ENCODE results near the gene DPH7. TPM values are rescaled to one million over a fixed set of nuclear protein-coding genes. Genes with fewer than 3 reads are reported as not detected.
"Not testable (repeated sequence)": the region's sequence is repeated elsewhere in the genome, so short reads cannot be mapped to it uniquely, and the experiment has no call there.

DPH7 gene
- total RNA-seq, 1 donor from 2014 or later: 51.7 TPM

GRCh38 chr9:137542486-137542885 is 36.2 kb downstream of the DPH7 start:
- no peaks in the 10 kb centered on the region for H3K27me3 Mint-ChIP-seq
- intact Hi-C loops (cut with micrococcal nuclease): no loop called here
- no peak for DNase-seq
- H3K27ac Mint-ChIP-seq: no peak overlapping the region
- H3K9me3 Mint-ChIP-seq: no peaks in the 10 kb centered on the region
- peaks cover 14% of the 10 kb centered on the region for H3K4me1 Mint-ChIP-seq
- H3K36me3 Mint-ChIP-seq (ENCODE audit: low read depth): peaks cover 3% of the 10 kb centered on the region
- H3K4me3 Mint-ChIP-seq: no peak overlapping the region

DNA sequence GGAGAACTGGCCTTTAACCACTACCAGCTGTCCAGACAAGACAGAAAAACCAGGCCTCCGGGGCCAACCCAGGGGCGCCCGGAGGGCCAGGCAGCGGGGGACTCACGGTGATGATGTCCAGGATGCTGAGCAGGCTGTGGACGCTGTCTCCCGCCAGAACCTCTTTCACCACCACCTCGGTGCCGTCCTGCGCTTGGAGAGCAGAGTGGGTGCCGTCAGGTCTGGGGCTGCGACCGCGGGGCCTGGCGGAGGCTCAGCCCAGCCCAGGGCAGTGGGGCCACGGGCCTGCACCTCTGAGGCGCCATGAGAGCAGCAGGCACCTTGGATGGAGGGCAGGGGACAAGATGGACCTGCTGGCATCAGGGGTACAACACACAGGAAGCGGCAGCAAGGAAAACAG is 38.2 kb downstream of the DPH7 start:
- no peak for DNase-seq
- intact Hi-C loops (cut with micrococcal nuclease): no loop called here
- no peaks in the 10 kb centered on the region for H3K27me3 Mint-ChIP-seq
- peaks cover 8% of the 10 kb centered on the region for H3K9me3 Mint-ChIP-seq
- peaks cover 14% of the 10 kb centered on the region for H3K36me3 Mint-ChIP-seq (ENCODE audit: low read depth)
- no peak overlapping the region for H3K4me3 Mint-ChIP-seq
- H3K4me1 Mint-ChIP-seq: peaks cover 21% of the 10 kb centered on the region
- H3K27ac Mint-ChIP-seq: no peak overlapping the region

DNA sequence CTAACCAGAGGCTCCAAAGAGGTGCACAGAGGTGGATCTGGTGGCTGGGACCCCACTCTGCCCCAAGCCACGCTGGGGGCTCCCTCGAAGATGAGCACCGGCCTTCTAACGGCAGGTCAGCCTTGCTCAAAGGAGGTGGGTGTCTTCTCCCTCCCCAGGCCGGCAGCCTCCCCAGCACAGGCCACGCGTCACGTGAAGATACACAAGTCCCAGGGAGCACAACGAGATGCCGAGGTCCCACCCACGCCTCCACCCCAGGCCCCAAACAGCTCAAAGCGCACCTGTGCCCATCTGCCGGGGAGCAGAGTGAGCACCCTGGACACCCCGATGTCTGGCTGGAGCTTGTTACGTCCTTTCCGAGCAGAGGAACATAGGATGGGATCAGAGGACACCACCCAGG is 40.7 kb downstream of the DPH7 start:
- Mint-ChIP-seq H3K36me3 (ENCODE audit: low read depth) (peaks cover 16% of the 10 kb centered on the region), H3K27me3 (no peaks in the 10 kb centered on the region), H3K4me1 (peaks cover 23% of the 10 kb centered on the region), H3K4me3 (no peak overlapping the region), H3K9me3 (peaks cover 8% of the 10 kb centered on the region), H3K27ac (no peak overlapping the region)
- intact Hi-C loops (cut with micrococcal nuclease): no loop called here
- no peak for DNase-seq

- intact Hi-C loops (cut with micrococcal nuclease); DNase-seq: not testable (repeated sequence)
Measured at GRCh38 chr9:137536594-137537131, 42.1 kb downstream of the DPH7 start.

GRCh38 chr9:137535120-137535428 is 43.7 kb downstream of the DPH7 start:
- peaks cover 8% of the 10 kb centered on the region for H3K9me3 Mint-ChIP-seq
- H3K4me3 Mint-ChIP-seq: peak overlapping the region; percentile 8
- H3K4me1 Mint-ChIP-seq: peaks cover 28% of the 10 kb centered on the region

More at GRCh38 chr9:137536594-137537131, 42.1 kb downstream of the DPH7 start:
- Mint-ChIP-seq H3K27ac (peak overlapping the region; percentile 73), H3K4me3 (peak overlapping the region; percentile 18), H3K36me3 (ENCODE audit: low read depth) (peaks cover 16% of the 10 kb centered on the region), H3K4me1 (peaks cover 23% of the 10 kb centered on the region)
- H3K27me3 Mint-ChIP-seq, H3K9me3 Mint-ChIP-seq: not testable (repeated sequence)

DNA sequence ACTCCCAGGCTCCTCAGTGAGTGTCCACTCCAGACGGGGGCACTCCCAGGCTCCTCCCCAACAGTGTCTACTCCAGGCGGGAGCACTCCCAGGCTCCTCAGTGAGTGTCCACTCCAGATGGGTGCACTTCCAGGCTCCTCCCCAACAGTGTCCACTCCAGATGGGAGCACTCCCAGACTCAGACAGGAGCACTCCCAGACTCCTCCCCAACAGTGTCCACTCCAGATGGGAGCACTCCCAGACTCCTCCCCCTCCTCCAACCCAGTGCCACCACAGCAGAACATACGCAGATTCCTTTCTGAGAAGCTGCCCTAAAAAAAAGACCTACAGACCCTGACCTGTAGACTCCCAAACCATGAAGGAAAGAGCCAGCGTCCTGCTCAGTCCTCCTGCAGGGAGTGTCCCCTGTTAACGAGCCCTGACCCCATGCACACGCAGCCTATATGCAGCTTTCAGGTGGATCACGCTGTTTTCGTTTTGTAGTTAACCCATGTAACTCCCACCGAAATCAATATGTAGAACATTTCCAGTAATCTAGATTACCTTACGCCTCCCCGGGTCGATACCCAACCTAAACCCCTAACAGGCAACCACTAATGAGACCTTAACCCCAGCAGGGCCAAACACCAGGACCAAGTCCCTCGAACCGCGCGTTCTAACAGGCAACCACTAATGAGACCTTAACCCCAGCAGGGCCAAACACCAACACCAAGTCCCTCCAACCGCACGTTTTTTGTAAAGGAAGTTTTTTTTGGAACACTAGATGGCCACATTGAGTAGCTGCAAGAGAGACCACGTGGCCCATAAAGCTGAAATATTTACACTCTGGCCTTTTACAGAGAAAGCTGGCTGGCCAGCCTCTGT is 44.2 kb downstream of the DPH7 start:
- intact Hi-C loops (cut with micrococcal nuclease): loop anchor here (2.0 kb wide), 1 partner anchor 16 kb away; the partner anchor contains the start of genes MRPL41 and PNPLA7
- Mint-ChIP-seq H3K4me3 (no peak overlapping the region), H3K9me3 (peaks cover 8% of the 10 kb centered on the region), H3K27me3 (no peaks in the 10 kb centered on the region), H3K27ac (peak overlapping the region; percentile 70), H3K36me3 (ENCODE audit: low read depth) (peaks cover 16% of the 10 kb centered on the region), H3K4me1 (peaks cover 28% of the 10 kb centered on the region)
- peak; percentile 76 for DNase-seq

More at GRCh38 chr9:137535120-137535428, 43.7 kb downstream of the DPH7 start:
- Mint-ChIP-seq H3K36me3 (ENCODE audit: low read depth) (peaks cover 16% of the 10 kb centered on the region), H3K27ac (peak overlapping the region; percentile 70), H3K27me3 (no peaks in the 10 kb centered on the region)
- intact Hi-C loops (cut with micrococcal nuclease): loop anchor here (2.0 kb wide), 1 partner anchor 16 kb away; the partner anchor contains the start of genes MRPL41 and PNPLA7
- DNase-seq: no peak

DNA sequence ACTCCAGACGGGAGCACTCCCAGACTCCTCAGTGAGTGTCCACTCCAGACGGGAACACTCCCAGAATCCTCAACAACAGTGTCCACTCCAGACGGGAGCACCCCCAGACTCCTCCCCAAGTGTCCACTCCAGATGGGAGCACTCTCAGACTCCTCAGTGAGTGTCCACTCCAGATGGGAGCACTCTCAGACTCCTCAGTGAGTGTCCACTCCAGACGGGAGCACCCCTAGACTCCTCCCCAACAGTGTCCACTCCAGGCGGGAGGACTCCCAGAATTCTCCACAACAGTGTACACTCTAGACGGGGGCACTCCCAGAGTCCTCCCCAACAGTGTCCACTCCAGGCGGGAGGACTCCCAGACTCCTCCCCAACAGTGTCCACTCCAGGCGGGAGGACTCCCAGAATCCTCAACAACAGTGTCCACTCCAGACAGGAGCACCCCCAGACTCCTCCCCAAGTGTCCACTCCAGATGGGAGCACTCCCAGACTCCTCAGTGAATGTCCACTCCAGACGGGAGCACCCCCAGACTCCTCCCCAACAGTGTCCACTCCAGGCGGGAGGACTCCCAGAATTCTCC is 45.7 kb downstream of the DPH7 start:
- H3K27ac Mint-ChIP-seq; H3K27me3 Mint-ChIP-seq; H3K4me3 Mint-ChIP-seq; intact Hi-C loops (cut with micrococcal nuclease); DNase-seq; H3K9me3 Mint-ChIP-seq: not testable (repeated sequence)
- Mint-ChIP-seq H3K4me1 (peaks cover 30% of the 10 kb centered on the region), H3K36me3 (ENCODE audit: low read depth) (peaks cover 16% of the 10 kb centered on the region)

DNA sequence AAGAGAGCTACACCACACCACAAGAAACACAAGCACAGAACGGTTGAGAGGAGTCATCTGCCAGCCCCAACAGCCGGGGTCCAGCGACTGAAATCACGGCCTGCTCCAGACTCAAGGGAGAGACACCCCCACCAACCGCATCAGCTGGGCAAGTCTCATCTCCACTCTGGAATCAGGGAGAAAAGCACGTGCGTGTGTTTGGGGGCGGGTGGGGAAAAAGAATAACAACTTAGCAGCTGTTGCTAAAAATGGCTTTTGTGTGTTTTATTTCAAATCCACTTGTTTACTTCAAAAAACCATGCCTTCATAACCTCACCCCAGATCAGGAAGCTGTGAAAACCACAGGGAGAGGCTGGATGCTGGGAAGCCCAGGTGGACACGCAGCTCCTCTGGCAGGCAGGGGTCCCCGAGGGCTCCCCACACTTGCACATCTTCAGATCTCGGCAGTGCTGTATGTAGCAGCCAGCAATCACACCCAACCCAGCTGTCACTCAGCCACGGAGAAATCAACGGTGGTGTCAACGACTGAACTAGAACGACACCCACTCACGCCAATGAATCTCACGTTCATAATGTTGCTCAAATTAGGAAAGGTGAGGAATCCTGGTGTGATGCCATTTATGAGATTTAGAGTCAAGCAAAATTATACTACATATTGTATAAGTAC is 47.5 kb downstream of the DPH7 start:
- Mint-ChIP-seq H3K27me3 (peaks cover 6% of the 10 kb centered on the region), H3K9me3 (peaks cover 3% of the 10 kb centered on the region), H3K27ac (no peak overlapping the region), H3K4me1 (peaks cover 22% of the 10 kb centered on the region), H3K36me3 (ENCODE audit: low read depth) (peaks cover 4% of the 10 kb centered on the region), H3K4me3 (no peak overlapping the region)
- no peak for DNase-seq
- intact Hi-C loops (cut with micrococcal nuclease): no loop called here

DNA sequence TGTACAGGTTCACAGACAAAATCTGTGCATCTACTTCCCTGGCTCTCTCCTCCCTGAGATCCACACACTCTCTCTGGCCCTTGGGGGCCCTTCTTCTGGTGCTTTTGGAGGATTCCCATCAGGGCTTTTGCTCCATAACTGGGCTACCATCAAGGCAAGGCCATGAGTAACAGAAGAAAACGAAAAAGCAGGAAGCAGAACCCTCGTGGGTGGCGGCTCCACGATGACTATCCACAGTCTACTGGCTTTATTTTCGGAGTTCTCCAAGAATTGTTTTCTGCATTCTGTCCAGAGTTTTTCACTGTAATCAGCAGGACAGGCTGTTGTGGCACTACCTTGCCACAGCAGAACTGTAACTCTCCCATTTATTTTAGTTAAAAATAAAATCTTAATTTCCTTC is 48.4 kb downstream of the DPH7 start:
- Mint-ChIP-seq H3K4me3 (no peak overlapping the region), H3K27ac (no peak overlapping the region), H3K36me3 (ENCODE audit: low read depth) (peaks cover 2% of the 10 kb centered on the region), H3K27me3 (peaks cover 6% of the 10 kb centered on the region), H3K4me1 (peaks cover 20% of the 10 kb centered on the region), H3K9me3 (no peaks in the 10 kb centered on the region)
- intact Hi-C loops (cut with micrococcal nuclease): no loop called here
- no peak for DNase-seq

GRCh38 chr9:137524981-137525317 is 53.8 kb downstream of the DPH7 start:
- H3K27me3 Mint-ChIP-seq: peaks cover 6% of the 10 kb centered on the region
- intact Hi-C loops (cut with micrococcal nuclease): loop anchor here (10.0 kb wide), 1 partner anchor 230 kb away; no protein-coding TSS in a partner anchor

GRCh38 chr9:137524161-137524980 is 54.4 kb downstream of the DPH7 start:
- intact Hi-C loops (cut with micrococcal nuclease): loop anchor here (10.0 kb wide), 1 partner anchor 230 kb away; no protein-coding TSS in a partner anchor

More at GRCh38 chr9:137524981-137525317, 53.8 kb downstream of the DPH7 start:
- H3K9me3 Mint-ChIP-seq: no peaks in the 10 kb centered on the region
- H3K4me1 Mint-ChIP-seq: peaks cover 10% of the 10 kb centered on the region
- H3K4me3 Mint-ChIP-seq: no peak overlapping the region
- H3K36me3 Mint-ChIP-seq (ENCODE audit: low read depth): no peaks in the 10 kb centered on the region
- H3K27ac Mint-ChIP-seq: no peak overlapping the region
- no peak for DNase-seq

DNA sequence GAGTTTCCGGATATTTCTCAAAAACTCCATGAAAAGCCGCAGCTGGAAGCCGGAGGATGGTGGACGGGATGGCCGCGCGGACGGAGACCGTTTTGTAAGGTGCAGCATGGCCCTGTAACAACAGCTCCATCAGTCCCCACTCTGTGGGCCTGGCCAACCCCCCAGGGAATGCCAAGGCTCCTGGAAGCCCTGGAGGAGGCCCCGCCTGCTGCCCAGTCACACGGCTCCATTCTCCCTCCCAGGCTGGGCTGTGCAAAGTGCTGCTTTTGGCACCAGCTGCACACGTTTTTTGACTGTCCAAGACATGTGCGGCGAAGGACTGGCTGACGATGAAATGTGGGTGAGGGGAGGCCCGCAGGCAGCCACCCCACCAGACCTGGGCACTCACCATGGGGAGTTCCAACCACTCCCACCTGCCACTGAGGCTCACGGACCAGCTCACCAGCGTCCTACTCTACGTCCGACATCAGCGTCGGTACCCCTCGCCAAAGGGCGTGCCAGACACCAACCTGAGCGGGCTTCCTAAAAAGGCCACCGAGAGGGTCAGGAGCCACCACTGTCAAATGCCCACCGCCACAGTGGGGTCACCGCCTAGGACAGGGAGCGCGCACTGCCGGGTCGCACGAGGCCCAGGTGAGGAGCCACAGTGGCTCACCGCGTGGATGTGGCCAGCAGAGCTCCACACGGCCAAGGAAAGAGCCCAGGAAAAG is 55.8 kb downstream of the DPH7 start:
- intact Hi-C loops (cut with micrococcal nuclease): loop anchor here (10.0 kb wide), 1 partner anchor 228 kb away; no protein-coding TSS in a partner anchor
- no peak for DNase-seq
- Mint-ChIP-seq H3K9me3 (no peaks in the 10 kb centered on the region), H3K4me3 (no peak overlapping the region), H3K27ac (no peak overlapping the region), H3K27me3 (peaks cover 4% of the 10 kb centered on the region), H3K36me3 (ENCODE audit: low read depth) (no peaks in the 10 kb centered on the region), H3K4me1 (peaks cover 7% of the 10 kb centered on the region)

More at GRCh38 chr9:137524161-137524980, 54.4 kb downstream of the DPH7 start:
- Mint-ChIP-seq H3K27ac (no peak overlapping the region), H3K27me3 (peaks cover 6% of the 10 kb centered on the region), H3K4me3 (no peak overlapping the region), H3K36me3 (ENCODE audit: low read depth) (no peaks in the 10 kb centered on the region), H3K9me3 (no peaks in the 10 kb centered on the region), H3K4me1 (peaks cover 9% of the 10 kb centered on the region)
- no peak for DNase-seq

Data from activated CD4-positive, alpha-beta T cell treated with anti-CD3 and anti-CD28 coated beads, Interleukin-2, amount 10 ng/mL, durations not matched to agents 24 days and 14 days (primary cell).